Heart right ventricle (tissue), 16 donors: Measurements from ENCODE around the gene LSP1. TPM values are rescaled to one million over a fixed set of nuclear protein-coding genes. Genes with fewer than 3 reads are reported as not detected.
A peak's percentile ranks its signal among the peaks of the same experiment; 100 is the strongest.

Experiments
- ATAC-seq, 8 donors: fragments of 200-7000 bp; cut with Tn5 transposase; one replicate each; pipeline ENCODE4 v1.9.1; 2020; ENCODE audit warnings: mild to moderate bottlenecking in 8 of 8, moderate library complexity in 8 of 8, moderate number of reproducible peaks in 1 of 8
- DNase-seq, 2 donors: peaks; one replicate each; pipeline ENCODE4 v3.0.0-alpha.2; 2020
- H3K27ac ChIP-seq, 10 donors: fragments of 200-600 bp; sonication (generic) in 2 of 10; one replicate each; pipeline versions ENCODE4 v1.5.0 to v1.8.0; 2020 to 2022; ENCODE audit warnings: mild to moderate bottlenecking in 3 of 10
- H3K27me3 ChIP-seq, 7 donors: fragments of 200-600 bp; one replicate each; pipeline ENCODE4 v1.8.0; 2021 to 2022; ENCODE audit warnings: mild to moderate bottlenecking in 2 of 7
- H3K36me3 ChIP-seq, 9 donors: fragments of 200-600 bp; sonication (generic) in 1 of 9; one replicate each; pipeline versions ENCODE4 v1.5.0 to v1.8.0; 2020 to 2022; ENCODE audit warnings: mild to moderate bottlenecking in 2 of 9
- H3K4me1 ChIP-seq, 9 donors: fragments of 200-600 bp; sonication (generic) in 1 of 9; one replicate each; pipeline versions ENCODE4 v1.5.0 to v1.8.0; 2020 to 2022; ENCODE audit warnings: mild to moderate bottlenecking in 4 of 9
- H3K4me3 ChIP-seq, 10 donors: fragments of 200-600 bp; sonication (generic) in 2 of 10; one replicate each; pipeline versions ENCODE4 v1.5.0 to v1.8.0; 2020 to 2022; ENCODE audit warnings: mild to moderate bottlenecking in 7 of 10, moderate library complexity in 2 of 10
- H3K9me3 ChIP-seq, 11 donors: fragments of 200-600 bp in 10 of 11; sonication (generic) in 2 of 11; one replicate each; pipeline versions ENCODE4 v1.5.0 to v1.8.0; 2013 to 2022; ENCODE audit warnings: mild to moderate bottlenecking in 2 of 11, control low read depth in 1 of 11, moderate library complexity in 1 of 11
- WGBS, 2 donors: extraction: QIAGEN DNeasy Blood & Tissue Kit; methylation state at CpG; one replicate each; pipeline ENCODE4 v1.1.7; 2013; ENCODE audit warnings: inconsistent platforms in 1 of 2; 5-methylcytosine and 5-hydroxymethylcytosine counted together
- intact Hi-C, 10 donors: fragments of 100-400 bp; cut with DNase I; formaldehyde crosslinking; loops; one replicate each; pipeline versions ENCODE4 v1.11.1 to v1.14.2; 2022
- polyA plus RNA-seq, 2 donors: library from polyadenylated mRNA; stranded (reverse); fragments of 200-250 nt; gene quantifications; one replicate each; pipeline ENCODE4 v1.2.3, GENCODE V29; 2013
- total RNA-seq, 10 donors: library from RNA; stranded (reverse); fragmentation: NEBNext Ultra II Directional in 3 of 10; extraction: Animal tissue kit (Norgen Biotek cat#: 25700) in 3 of 10; gene quantifications; one replicate each; pipeline versions ENCODE4 v1.2.1 to v1.2.4, GENCODE V29; 2021 to 2023
- TF ChIP-seq, protein P1 (sequence below), 9 donors: fragments of 200-600 bp; sonication (generic) in 2 of 9; IDR thresholded peaks; one replicate each; pipeline versions ENCODE4 v1.5.0 to v1.8.0; 2021 to 2022; ENCODE audit warnings: antibody characterized with exemption in 9 of 9, mild to moderate bottlenecking in 5 of 9, moderate library complexity in 1 of 9
- donor health status: Arrhythmogenic right ventricular cardiomyopathy.
- donor health status: ischemic (EF 13 %, LVEDD 7.1; RV severe dilation, severe dysfunction).
- donor health status: healthy with polysubstance abuse.
- donor health status: DM: no; HTN: yes; CAD: no.
- donor health status: DM: no; HTN: no; CAD: no.
- donor health status: ischemic (EF 25% LVEDD 6.9; RV normal size, moderate dysfunction).
- donor health status: ischemic (EF 25% LVEDD 5.7; RV mildly dilated, moderate dysfunction).
- donor health status: healthy.
- donor health status: DM: yes; HTN: yes; CAD: no.
- donor health status: Ischemic cardiomyopathy.
- donor health status: ischemic (EF 35%, LVEDD 5.7; RV mildly dilated, moderate dysfunction).
- donor health status: nonischemic (EF 11% LVEDD 7.7; RV severe dilation, severe dysfunction).
- donor health status: DM: yes; HTN: yes; CAD: no.
- donor health status: PGD.
- donor health status: ischemic (EF 29% LVEDD 5.4; RV normal size, mild dysfunction).
- donor health status: nonischemic (EF 23%, LVEDD 6.1; RV moderate dilation, normal function).

Gene LSP1
- total and polyA plus RNA-seq, 12 donors, result 16.0 to 57.2 (median 21.4) TPM

DNA sequence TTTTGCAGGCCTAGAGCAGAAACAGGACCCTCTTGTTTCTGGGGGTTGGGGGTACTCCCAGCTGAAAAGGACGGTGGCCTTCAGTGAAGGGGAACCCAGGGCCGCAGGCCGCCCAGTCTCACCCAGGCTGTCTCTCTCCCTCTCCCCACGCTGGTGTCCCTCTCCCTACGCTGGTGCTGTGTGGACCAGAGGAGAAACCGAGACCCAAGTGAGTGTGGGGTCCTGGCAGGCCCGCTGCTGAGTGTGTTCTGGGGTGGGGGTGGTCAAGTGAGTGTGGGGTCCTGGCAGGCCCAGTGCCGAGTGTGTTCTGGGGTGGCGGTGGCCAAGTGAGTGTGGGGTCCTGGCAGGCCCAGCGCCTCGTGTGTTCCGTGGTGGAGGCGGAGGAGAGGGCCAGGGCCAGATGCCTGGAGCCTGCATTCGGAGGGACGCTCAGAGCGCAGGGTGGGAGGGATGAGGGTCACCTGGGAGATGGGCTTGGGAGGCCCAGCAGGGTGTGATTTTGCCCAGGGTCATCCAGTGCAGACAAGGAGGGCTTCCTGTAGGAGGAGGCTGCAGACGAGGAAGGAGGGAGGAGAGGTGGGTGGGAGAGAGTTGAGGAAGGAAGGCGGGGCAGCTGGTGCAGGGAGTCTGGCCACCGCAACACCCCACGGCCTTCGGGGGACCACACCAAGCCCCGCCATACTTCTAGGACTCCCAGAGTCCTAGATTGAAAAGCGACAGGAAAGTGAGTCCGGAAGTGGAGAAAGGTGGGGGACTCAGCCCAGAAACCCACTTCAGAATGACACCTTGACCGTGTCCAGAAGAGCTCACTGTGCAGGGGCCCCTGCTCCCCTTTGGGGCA is 77.0 kb downstream of the LSP1 start:
- Histone ChIP-seq H3K36me3 (no peaks in the 10 kb centered on the region), H3K4me1 (peaks cover 5 to 60% (median 33%) of the 10 kb centered on the region in 9 donors), H3K27ac (peak overlapping the region in 6 of 10 donors; percentile 36 to 94 (median 66)), H3K9me3 (no peaks in the 10 kb centered on the region), H3K27me3 (no peaks in the 10 kb centered on the region), H3K4me3 (no peak overlapping the region)
- ATAC-seq (no peak), DNase-seq (no peak)
- WGBS, 2 donors, result 87 to 88% methylated on average over 25 of the region's 25 CpGs
- TF ChIP-seq, protein P1, sequence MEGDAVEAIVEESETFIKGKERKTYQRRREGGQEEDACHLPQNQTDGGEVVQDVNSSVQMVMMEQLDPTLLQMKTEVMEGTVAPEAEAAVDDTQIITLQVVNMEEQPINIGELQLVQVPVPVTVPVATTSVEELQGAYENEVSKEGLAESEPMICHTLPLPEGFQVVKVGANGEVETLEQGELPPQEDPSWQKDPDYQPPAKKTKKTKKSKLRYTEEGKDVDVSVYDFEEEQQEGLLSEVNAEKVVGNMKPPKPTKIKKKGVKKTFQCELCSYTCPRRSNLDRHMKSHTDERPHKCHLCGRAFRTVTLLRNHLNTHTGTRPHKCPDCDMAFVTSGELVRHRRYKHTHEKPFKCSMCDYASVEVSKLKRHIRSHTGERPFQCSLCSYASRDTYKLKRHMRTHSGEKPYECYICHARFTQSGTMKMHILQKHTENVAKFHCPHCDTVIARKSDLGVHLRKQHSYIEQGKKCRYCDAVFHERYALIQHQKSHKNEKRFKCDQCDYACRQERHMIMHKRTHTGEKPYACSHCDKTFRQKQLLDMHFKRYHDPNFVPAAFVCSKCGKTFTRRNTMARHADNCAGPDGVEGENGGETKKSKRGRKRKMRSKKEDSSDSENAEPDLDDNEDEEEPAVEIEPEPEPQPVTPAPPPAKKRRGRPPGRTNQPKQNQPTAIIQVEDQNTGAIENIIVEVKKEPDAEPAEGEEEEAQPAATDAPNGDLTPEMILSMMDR (IDR thresholded peaks at IDR 0.05), result no peak
- intact Hi-C loops, result loop anchor here in 1 of 10 donors (2.0 kb wide), 1 partner anchor 17 kb away; no protein-coding TSS in a partner anchor

DNA sequence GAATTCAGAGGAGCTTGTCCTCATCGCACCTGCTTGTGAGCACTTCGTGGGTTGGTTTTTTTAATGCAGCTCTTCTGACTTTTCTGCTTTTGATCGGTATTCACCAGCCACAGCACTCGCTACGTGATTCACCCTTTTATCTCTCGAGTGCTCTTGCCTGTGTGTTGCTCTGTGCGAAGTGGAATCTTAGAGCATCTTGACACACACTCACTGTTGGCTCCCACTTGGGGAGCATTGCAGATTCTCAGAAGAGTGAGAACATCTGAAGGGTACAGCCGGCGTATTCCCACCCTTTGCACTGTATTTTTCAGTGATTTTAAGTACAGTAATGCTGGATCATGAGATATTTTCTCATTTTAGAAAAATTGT is 77.6 kb downstream of the LSP1 start:
- Histone ChIP-seq H3K27ac (peak overlapping the region in 6 of 10 donors; percentile 36 to 79 (median 66)), H3K4me1 (peaks cover 5 to 57% (median 29%) of the 10 kb centered on the region in 9 donors), H3K9me3 (no peaks in the 10 kb centered on the region), H3K27me3 (no peaks in the 10 kb centered on the region), H3K4me3 (no peak overlapping the region), H3K36me3 (peaks cover 0 to 5% (median 0%) of the 10 kb centered on the region in 9 donors)
- intact Hi-C loops, result loop anchor here in 1 of 10 donors (2.0 kb wide), 1 partner anchor 18 kb away; no protein-coding TSS in a partner anchor
- 76 to 86% methylated on average over 9 of the region's 9 CpGs for WGBS, 2 donors
- DNase-seq (no peak), ATAC-seq (no peak)
- TF ChIP-seq, protein P1 (IDR thresholded peaks at IDR 0.05), result no peak

DNA sequence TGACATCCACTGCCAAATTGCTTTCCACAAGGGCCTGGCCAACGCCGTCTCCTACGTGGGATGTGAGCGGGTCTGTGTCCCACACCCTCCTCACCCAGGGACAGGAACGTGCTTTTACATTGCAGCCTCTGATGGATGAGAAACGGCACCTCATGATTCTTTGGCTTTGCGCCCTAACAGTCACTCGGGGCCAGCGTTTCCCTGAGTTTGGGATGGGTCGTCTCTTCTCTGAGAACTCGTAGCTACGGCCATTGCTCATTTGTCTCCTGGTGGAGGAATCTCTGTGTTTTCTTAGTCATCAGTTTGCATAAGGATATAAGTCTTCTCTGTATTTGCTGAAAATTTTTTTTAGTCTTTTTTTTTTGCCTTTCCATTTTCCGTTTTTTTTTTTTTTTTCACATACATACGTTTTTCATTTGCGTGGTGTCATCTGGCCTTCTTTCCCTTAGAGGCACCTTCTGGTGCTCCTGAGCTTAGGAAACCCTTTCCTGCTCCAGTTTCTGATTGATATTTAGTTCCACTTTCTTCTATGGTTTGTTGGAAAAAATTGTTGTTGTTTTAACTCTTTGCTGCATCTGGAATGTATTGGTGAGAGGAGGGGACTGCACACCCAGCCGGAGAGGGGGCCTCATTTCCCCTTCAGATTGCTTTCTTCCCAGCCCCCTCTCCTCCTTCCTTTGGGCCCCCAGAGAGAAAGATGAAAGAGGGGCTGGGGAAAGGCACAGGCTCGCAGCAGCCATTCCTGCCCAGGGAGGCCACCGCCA is 78.6 kb downstream of the LSP1 start:
- intact Hi-C loops, result loop anchor here in 3 of 10 donors (2.0 kb wide), 2 partner anchors 17 to 19 kb away; no protein-coding TSS in a partner anchor

More for the DNA sequence above, 78.6 kb downstream of the LSP1 start:
- no peak overlapping the region for H3K4me3 ChIP-seq
- peak overlapping the region; percentile 17 to 79 (median 64) for H3K27ac ChIP-seq
- TF ChIP-seq, protein P1 (IDR thresholded peaks at IDR 0.05), result no peak
- ATAC-seq, result peak in 7 of 8 donors; percentile 22 to 36 (median 27)
- H3K36me3 ChIP-seq, result peaks cover 0 to 5% (median 0%) of the 10 kb centered on the region in 9 donors
- no peaks in the 10 kb centered on the region for H3K27me3 ChIP-seq
- WGBS, 2 donors, result 53 to 57% methylated on average over 18 of the region's 18 CpGs
- peak in 1 of 2 donors; percentile 58 for DNase-seq
- no peaks in the 10 kb centered on the region for H3K9me3 ChIP-seq
- H3K4me1 ChIP-seq, result peaks cover 5 to 46% (median 19%) of the 10 kb centered on the region in 9 donors
